PC-3 (cell line): ENCODE data around the gene FSTL4. TPM values are rescaled to one million over a fixed set of nuclear protein-coding genes. Genes with fewer than 3 reads are reported as not detected.

Experiments
- ATAC-seq: fragments of 200-7000 bp; cut with Tn5 transposase; 2 replicates; pipeline ENCODE4 v1.9.1; 2020; ENCODE audit warnings: mild to moderate bottlenecking, moderate library complexity
- BruUV-seq: library from RNA; stranded (reverse); fragments of 400-500 nt; replicated peaks from 2 replicates; lab custom pipeline; 2021; lab: Mats Ljungman, UMichigan
- CTCF ChIA-PET: fragments of 300-600 bp; sonication (Branson Sonifier 250); formaldehyde crosslinking; loops from one replicate; lab custom pipeline; 2022; ENCODE audit warnings: antibody characterized with exemption; lab: Charles Lee
- POLR2A ChIA-PET: fragments of 300-600 bp; sonication (Branson Sonifier 250); formaldehyde crosslinking; loops from one replicate; lab custom pipeline; 2022; ENCODE audit warnings: antibody characterized with exemption; ENCODE audit not compliant: unreplicated experiment; lab: Charles Lee
- DNase-seq: peaks from one replicate; pipeline ENCODE4 v3.0.0-alpha.2; 2015
- H2AFZ ChIP-seq: fragments of 300-600 bp; sonication (generic); 2 replicates; pipeline ENCODE4 v1.6.0; 2016; ENCODE audit warnings: antibody characterized with exemption, low read length
- H3F3A ChIP-seq: fragments of 300-600 bp; sonication (generic); one replicate; pipeline ENCODE4 v1.6.0; 2017; ENCODE audit warnings: antibody characterized with exemption, low read length, control low read depth, mild to moderate bottlenecking; ENCODE audit not compliant: unreplicated experiment
- H3K27ac ChIP-seq: fragments of 300-600 bp; sonication (generic); 2 replicates; pipeline ENCODE4 v1.5.1; 2016; ENCODE audit warnings: mild to moderate bottlenecking, low read length
- H3K27me3 ChIP-seq: fragments of 300-600 bp; sonication (generic); 2 replicates; pipeline ENCODE4 v1.6.1; 2016; ENCODE audit warnings: low read length, mixed read lengths
- H3K36me3 ChIP-seq: fragments of 300-600 bp; sonication (generic); 2 replicates; pipeline ENCODE4 v1.6.1; 2016; ENCODE audit warnings: low read depth, mixed run types, low read length, mixed read lengths
- H3K4me1 ChIP-seq: fragments of 300-600 bp; sonication (generic); 2 replicates; pipeline ENCODE4 v1.5.1; 2016; ENCODE audit warnings: low read length; ENCODE audit not compliant: insufficient read depth
- H3K4me2 ChIP-seq: fragments of 300-600 bp; sonication (generic); 2 replicates; pipeline ENCODE4 v1.6.0; 2016; ENCODE audit warnings: low read length
- H3K4me3 ChIP-seq: fragments of 300-600 bp; sonication (generic); 2 replicates; pipeline ENCODE4 v1.5.1; 2016; ENCODE audit warnings: mild to moderate bottlenecking, low read length, mixed read lengths
- H3K79me2 ChIP-seq: fragments of 300-600 bp; sonication (generic); 2 replicates; pipeline ENCODE4 v1.6.1; 2017; ENCODE audit warnings: low read length, mixed read lengths
- H3K9ac ChIP-seq: fragments of 300-600 bp; sonication (generic); 2 replicates; pipeline ENCODE4 v1.6.0; 2016; ENCODE audit warnings: mild to moderate bottlenecking, low read length
- H3K9me2 ChIP-seq: fragments of 300-600 bp; sonication (generic); replicated peaks from 2 replicates; pipeline ENCODE4 v1.6.1; 2016; ENCODE audit warnings: mixed run types, low read length, mixed read lengths
- H3K9me3 ChIP-seq: fragments of 300-600 bp; sonication (generic); 2 replicates; pipeline ENCODE4 v1.6.1; 2016; ENCODE audit warnings: low read length, mixed read lengths
- H4K20me1 ChIP-seq: fragments of 300-600 bp; sonication (generic); 2 replicates; pipeline ENCODE4 v1.6.1; 2016; ENCODE audit warnings: low read length, mixed read lengths
- CTCF ChIP-seq: fragments of 300-600 bp; sonication (generic); conservative IDR thresholded peaks from 2 replicates; pipeline ENCODE4 v1.5.1; 2017; ENCODE audit warnings: antibody characterized with exemption, low read depth, mild to moderate bottlenecking, low read length
- EZH2 ChIP-seq: fragments of 300-600 bp; sonication (generic); IDR thresholded peaks from one replicate; pipeline ENCODE4 v1.6.1; 2017; ENCODE audit warnings: antibody characterized with exemption, mild to moderate bottlenecking, low read length; ENCODE audit not compliant: unreplicated experiment
- EZH2phosphoT487 ChIP-seq: fragments of 300-600 bp; sonication (generic); IDR thresholded peaks from 2 replicates; pipeline ENCODE4 v1.6.1; 2018; ENCODE audit warnings: mild to moderate bottlenecking, antibody characterized with exemption, low read length, borderline replicate concordance
- intact Hi-C: fragments of 100-400 bp; cut with micrococcal nuclease; formaldehyde crosslinking; loops from 2 replicates; pipeline ENCODE4 v1.9.0; 2023
- total RNA-seq: library from RNA; depleted of rRNA; stranded (reverse); fragments of >200 nt; gene quantifications from 2 replicates; pipeline ENCODE4 v1.2.3, GENCODE V29; 2014

FSTL4 gene
- total RNA-seq, 1 experiment from 2014 or later: 4.2 TPM

- TF ChIP-seq EZH2: no peak
- TF ChIP-seq CTCF: no peak
- TF ChIP-seq EZH2phosphoT487: no peak
- DNase-seq (no peak), ATAC-seq (no peak)
- H3K79me2 ChIP-seq: no peaks in the 10 kb centered on the region
- no peaks in the 10 kb centered on the region for H3K36me3 ChIP-seq
- H3F3A ChIP-seq: no peaks in the 10 kb centered on the region
- CTCF ChIA-PET: no interaction called here
- H3K4me2 ChIP-seq: no peak overlapping the region
- no peak overlapping the region for H2AFZ ChIP-seq
- H3K27me3 ChIP-seq: no peaks in the 10 kb centered on the region
- no peak overlapping the region for H3K27ac ChIP-seq
- no peaks in the 10 kb centered on the region for H4K20me1 ChIP-seq
- H3K4me1 ChIP-seq: no peaks in the 10 kb centered on the region
- no peak overlapping the region for H3K9ac ChIP-seq
- no peaks in the 10 kb centered on the region for H3K9me3 ChIP-seq
- no peak overlapping the region for H3K4me3 ChIP-seq
- intact Hi-C loops: no loop called here
- H3K9me2 ChIP-seq: no peaks in the 10 kb centered on the region
- BruUV-seq: no TSS peak
- POLR2A ChIA-PET: no interaction called here
These were observed 139.5 kb downstream of the FSTL4 start for GRCh38 chr5:133472829-133473228.

DNA sequence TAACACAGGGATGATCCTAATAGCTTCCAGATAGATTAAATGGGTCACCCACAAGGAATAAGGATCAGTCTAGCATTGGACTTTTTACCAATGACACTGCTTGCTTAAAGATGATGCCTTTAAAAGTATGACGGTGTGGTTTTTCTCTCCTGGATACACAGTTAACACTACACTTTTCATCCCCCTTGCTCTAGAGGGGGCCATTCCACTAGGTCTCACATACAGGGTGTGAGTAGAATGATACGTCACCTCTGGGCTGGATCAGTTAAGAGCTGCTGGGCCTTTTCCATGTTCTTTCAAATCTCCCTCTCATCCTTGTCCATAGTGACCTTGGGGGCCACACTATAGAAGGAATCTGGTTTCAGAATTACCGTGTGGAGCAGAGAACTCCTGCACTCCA is 140.6 kb downstream of the FSTL4 start:
- Histone ChIP-seq H3K4me1 (no peaks in the 10 kb centered on the region), H3K36me3 (no peaks in the 10 kb centered on the region), H4K20me1 (no peaks in the 10 kb centered on the region), H3K79me2 (no peaks in the 10 kb centered on the region), H3K9me2 (no peaks in the 10 kb centered on the region), H2AFZ (no peak overlapping the region), H3K27ac (no peak overlapping the region), H3F3A (no peaks in the 10 kb centered on the region), H3K27me3 (no peaks in the 10 kb centered on the region), H3K4me3 (no peak overlapping the region), H3K9me3 (no peaks in the 10 kb centered on the region), H3K9ac (no peak overlapping the region), H3K4me2 (no peak overlapping the region)
- intact Hi-C loops: no loop called here
- ChIA-PET CTCF (no interaction called here), POLR2A (no interaction called here)
- BruUV-seq: no TSS peak
- DNase-seq: no peak
- TF ChIP-seq EZH2phosphoT487: no peak
- no peak for TF ChIP-seq EZH2
- TF ChIP-seq CTCF: no peak
- ATAC-seq: no peak

DNA sequence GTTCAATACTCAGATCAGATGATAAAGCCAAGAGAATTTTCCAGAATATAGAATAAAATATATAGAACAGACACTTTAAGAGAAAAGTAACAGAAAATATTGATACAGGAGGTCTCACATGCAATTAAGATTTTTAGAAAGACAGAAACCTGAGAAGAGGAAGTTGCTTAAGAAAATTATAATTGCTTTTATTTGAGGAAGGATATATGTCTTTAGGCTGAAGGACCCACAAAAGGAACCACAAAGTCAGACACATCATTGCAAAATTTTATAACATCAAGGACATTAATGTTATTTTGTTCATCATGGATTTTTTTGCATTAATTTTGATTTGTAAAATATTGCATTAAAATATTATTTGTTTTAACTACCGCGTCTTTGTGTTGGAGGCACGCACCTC is 141.5 kb downstream of the FSTL4 start:
- Histone ChIP-seq H3F3A (no peaks in the 10 kb centered on the region), H2AFZ (no peak overlapping the region), H4K20me1 (no peaks in the 10 kb centered on the region), H3K4me2 (no peak overlapping the region), H3K36me3 (no peaks in the 10 kb centered on the region), H3K9me3 (no peaks in the 10 kb centered on the region), H3K4me1 (no peaks in the 10 kb centered on the region), H3K79me2 (no peaks in the 10 kb centered on the region), H3K27me3 (no peaks in the 10 kb centered on the region), H3K27ac (no peak overlapping the region), H3K9ac (no peak overlapping the region), H3K4me3 (no peak overlapping the region), H3K9me2 (no peaks in the 10 kb centered on the region)
- no peak for DNase-seq
- no peak for TF ChIP-seq EZH2
- TF ChIP-seq CTCF: no peak
- TF ChIP-seq EZH2phosphoT487: no peak
- intact Hi-C loops: no loop called here
- no peak for ATAC-seq
- ChIA-PET CTCF (no interaction called here), POLR2A (no interaction called here)
- no TSS peak for BruUV-seq
